ENCODE data around the gene EHBP1L1.

DNA sequence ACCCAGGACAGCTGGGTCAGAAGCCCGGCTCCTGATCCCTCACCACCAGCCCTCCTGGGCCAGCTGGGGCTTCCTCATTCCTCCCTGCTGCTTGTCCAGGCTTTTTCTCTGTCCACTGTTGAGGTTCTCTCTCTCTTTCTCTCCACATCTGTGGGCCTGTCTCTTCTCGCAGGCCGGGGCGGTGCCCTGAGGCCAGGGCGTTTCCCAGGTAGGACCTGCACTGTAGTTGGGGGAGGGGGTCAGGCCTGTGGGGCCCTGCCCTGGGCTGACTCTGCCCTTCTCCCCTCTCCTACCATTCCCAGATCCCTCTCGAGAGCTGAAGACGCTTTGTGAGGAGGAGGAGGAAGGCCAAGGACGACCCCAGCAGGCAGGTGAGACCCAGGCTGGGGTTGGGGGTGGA, 4.9 kb downstream of the EHBP1L1 start:
- TF ChIP-seq EZH2 (IDR thresholded peaks at IDR 0.05; ENCODE audit: borderline replicate concordance, low read length), result no peak
- TF ChIP-seq, protein P1, sequence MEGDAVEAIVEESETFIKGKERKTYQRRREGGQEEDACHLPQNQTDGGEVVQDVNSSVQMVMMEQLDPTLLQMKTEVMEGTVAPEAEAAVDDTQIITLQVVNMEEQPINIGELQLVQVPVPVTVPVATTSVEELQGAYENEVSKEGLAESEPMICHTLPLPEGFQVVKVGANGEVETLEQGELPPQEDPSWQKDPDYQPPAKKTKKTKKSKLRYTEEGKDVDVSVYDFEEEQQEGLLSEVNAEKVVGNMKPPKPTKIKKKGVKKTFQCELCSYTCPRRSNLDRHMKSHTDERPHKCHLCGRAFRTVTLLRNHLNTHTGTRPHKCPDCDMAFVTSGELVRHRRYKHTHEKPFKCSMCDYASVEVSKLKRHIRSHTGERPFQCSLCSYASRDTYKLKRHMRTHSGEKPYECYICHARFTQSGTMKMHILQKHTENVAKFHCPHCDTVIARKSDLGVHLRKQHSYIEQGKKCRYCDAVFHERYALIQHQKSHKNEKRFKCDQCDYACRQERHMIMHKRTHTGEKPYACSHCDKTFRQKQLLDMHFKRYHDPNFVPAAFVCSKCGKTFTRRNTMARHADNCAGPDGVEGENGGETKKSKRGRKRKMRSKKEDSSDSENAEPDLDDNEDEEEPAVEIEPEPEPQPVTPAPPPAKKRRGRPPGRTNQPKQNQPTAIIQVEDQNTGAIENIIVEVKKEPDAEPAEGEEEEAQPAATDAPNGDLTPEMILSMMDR (conservative IDR thresholded peaks at IDR 0.05 in 1 of 2, IDR thresholded peaks at IDR 0.05 in 1 of 2; ENCODE audit: extremely low read depth in 1 of 2, insufficient read depth in 1 of 2, low read depth in 1 of 2, low read length in 2 of 2), result no peak
